ENCODE results near the gene WWOX. TPM values are rescaled to one million over a fixed set of nuclear protein-coding genes. Genes with fewer than 3 reads are reported as not detected.

WWOX gene
- total RNA-seq, 2 experiments from 2014 or later: 14.3 to 16.5 TPM

DNA sequence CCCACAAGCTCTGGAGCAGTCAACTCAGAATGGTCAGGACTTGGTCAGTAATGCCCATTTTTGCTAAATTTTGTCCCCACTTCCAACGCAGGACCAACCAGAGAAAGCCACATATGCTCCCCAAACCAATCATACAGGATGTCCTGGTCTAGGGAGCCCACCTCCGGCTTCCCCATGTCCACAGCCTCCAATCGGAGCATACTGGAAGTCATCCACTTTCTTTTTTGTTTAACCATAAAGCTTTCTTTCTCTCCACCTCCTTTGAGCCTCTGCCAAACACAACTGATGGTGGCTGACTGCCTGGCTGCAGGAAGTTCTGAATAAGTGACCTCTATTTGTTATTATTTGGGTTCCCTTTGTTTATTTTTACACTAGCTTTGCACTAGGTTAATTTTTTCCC lies 549.1 kb downstream of the WWOX start:
- H3K27ac Mint-ChIP-seq: no peak overlapping the region
- intact Hi-C loops (cut with micrococcal nuclease): no loop called here
- no peaks in the 10 kb centered on the region for H3K9me3 Mint-ChIP-seq
- DNase-seq: no peak
- H3K27me3 Mint-ChIP-seq: no peaks in the 10 kb centered on the region
- POLR2A ChIA-PET: no interaction called here
- H3K36me3 Mint-ChIP-seq: no peaks in the 10 kb centered on the region
- CTCF ChIA-PET: no interaction called here
- no peaks in the 10 kb centered on the region for H3K4me1 Mint-ChIP-seq (ENCODE audit: low read depth)
- no peak overlapping the region for H3K4me3 Mint-ChIP-seq

- ChIA-PET POLR2A (no interaction called here), CTCF (no interaction called here)
- Mint-ChIP-seq H3K9me3 (no peaks in the 10 kb centered on the region), H3K36me3 (no peaks in the 10 kb centered on the region), H3K27ac (no peak overlapping the region), H3K4me1 (ENCODE audit: low read depth) (no peaks in the 10 kb centered on the region), H3K4me3 (no peak overlapping the region), H3K27me3 (no peaks in the 10 kb centered on the region)
- DNase-seq: no peak
- intact Hi-C loops (cut with micrococcal nuclease): no loop called here
Measured at GRCh38 chr16:78650339-78651074, 551.1 kb downstream of the WWOX start.

- Mint-ChIP-seq H3K36me3 (no peaks in the 10 kb centered on the region), H3K9me3 (no peaks in the 10 kb centered on the region), H3K27me3 (no peaks in the 10 kb centered on the region), H3K27ac (no peak overlapping the region), H3K4me1 (ENCODE audit: low read depth) (no peaks in the 10 kb centered on the region), H3K4me3 (no peak overlapping the region)
- no peak for DNase-seq
- intact Hi-C loops (cut with micrococcal nuclease): no loop called here
- CTCF ChIA-PET: no interaction called here
- POLR2A ChIA-PET: no interaction called here
Measured at GRCh38 chr16:78654929-78655328, 555.5 kb downstream of the WWOX start.

GRCh38 chr16:78655331-78656113 lies 556.1 kb downstream of the WWOX start:
- no peaks in the 10 kb centered on the region for H3K4me1 Mint-ChIP-seq (ENCODE audit: low read depth)
- ChIA-PET CTCF (no interaction called here), POLR2A (no interaction called here)
- intact Hi-C loops (cut with micrococcal nuclease): no loop called here
- no peaks in the 10 kb centered on the region for H3K27me3 Mint-ChIP-seq
- H3K36me3 Mint-ChIP-seq: no peaks in the 10 kb centered on the region
- DNase-seq: no peak
- H3K4me3 Mint-ChIP-seq: no peak overlapping the region
- H3K27ac Mint-ChIP-seq: no peak overlapping the region
- H3K9me3 Mint-ChIP-seq: no peaks in the 10 kb centered on the region

DNA sequence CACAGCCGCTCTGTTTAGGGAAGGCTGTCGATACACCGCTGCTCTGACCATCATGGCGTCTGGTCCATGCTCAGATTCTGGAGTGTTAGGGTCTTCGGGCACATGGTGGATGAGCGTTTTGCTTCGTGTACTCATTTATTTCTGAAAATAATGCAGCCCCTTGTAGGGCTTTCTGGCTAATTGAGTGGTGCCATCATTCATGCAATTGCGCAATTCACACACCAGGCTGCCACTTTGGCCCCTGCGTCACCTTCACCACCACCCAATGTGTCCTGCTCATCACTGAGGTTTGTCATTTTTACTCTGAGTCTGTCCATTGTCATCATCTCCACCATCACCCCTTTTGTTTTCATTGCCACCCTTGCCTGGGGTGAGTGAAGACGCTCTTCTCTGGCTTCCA lies 557.4 kb downstream of the WWOX start:
- no peak for DNase-seq
- Mint-ChIP-seq H3K9me3 (no peaks in the 10 kb centered on the region), H3K27me3 (no peaks in the 10 kb centered on the region), H3K36me3 (no peaks in the 10 kb centered on the region), H3K4me3 (no peak overlapping the region), H3K4me1 (ENCODE audit: low read depth) (no peaks in the 10 kb centered on the region), H3K27ac (no peak overlapping the region)
- intact Hi-C loops (cut with micrococcal nuclease): no loop called here
- ChIA-PET POLR2A (no interaction called here), CTCF (no interaction called here)

- ChIA-PET CTCF (no interaction called here), POLR2A (no interaction called here)
- Mint-ChIP-seq H3K36me3 (no peaks in the 10 kb centered on the region), H3K9me3 (no peaks in the 10 kb centered on the region), H3K27ac (no peak overlapping the region), H3K4me3 (no peak overlapping the region), H3K4me1 (ENCODE audit: low read depth) (no peaks in the 10 kb centered on the region), H3K27me3 (no peaks in the 10 kb centered on the region)
- DNase-seq: no peak
- intact Hi-C loops (cut with micrococcal nuclease): no loop called here
Measured at GRCh38 chr16:78659216-78659615, 559.8 kb downstream of the WWOX start.

- H3K36me3 Mint-ChIP-seq: no peaks in the 10 kb centered on the region
- H3K9me3 Mint-ChIP-seq: no peaks in the 10 kb centered on the region
- ChIA-PET POLR2A (no interaction called here), CTCF (no interaction called here)
- H3K4me3 Mint-ChIP-seq: no peak overlapping the region
- intact Hi-C loops (cut with micrococcal nuclease): no loop called here
- no peak for DNase-seq
- H3K27me3 Mint-ChIP-seq: no peaks in the 10 kb centered on the region
- H3K4me1 Mint-ChIP-seq (ENCODE audit: low read depth): no peaks in the 10 kb centered on the region
- no peak overlapping the region for H3K27ac Mint-ChIP-seq
Measured at GRCh38 chr16:78659668-78660217, 560.3 kb downstream of the WWOX start.

DNA sequence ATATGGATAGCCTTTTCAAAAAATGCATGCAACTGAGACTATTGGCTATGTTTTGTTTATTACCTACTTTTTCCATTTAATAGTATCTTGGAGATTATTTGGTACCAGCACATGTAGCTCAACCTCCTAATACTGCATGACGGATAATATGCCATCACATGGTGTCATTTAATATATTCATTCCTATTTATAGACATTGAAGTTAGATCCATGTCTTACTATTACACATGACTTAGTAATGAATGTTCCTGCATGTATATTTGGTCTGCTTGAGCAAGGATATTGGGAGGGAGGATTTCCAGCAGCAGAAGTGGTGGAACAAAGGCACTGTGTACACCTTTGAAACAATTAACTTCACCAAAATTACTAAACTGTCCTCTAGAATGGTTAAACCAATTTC lies 561.3 kb downstream of the WWOX start:
- POLR2A ChIA-PET: no interaction called here
- H3K4me3 Mint-ChIP-seq: no peak overlapping the region
- H3K27ac Mint-ChIP-seq: no peak overlapping the region
- H3K9me3 Mint-ChIP-seq: no peaks in the 10 kb centered on the region
- H3K27me3 Mint-ChIP-seq: no peaks in the 10 kb centered on the region
- intact Hi-C loops (cut with micrococcal nuclease): no loop called here
- CTCF ChIA-PET: no interaction called here
- DNase-seq: no peak
- no peaks in the 10 kb centered on the region for H3K36me3 Mint-ChIP-seq
- no peaks in the 10 kb centered on the region for H3K4me1 Mint-ChIP-seq (ENCODE audit: low read depth)

- H3K4me1 Mint-ChIP-seq (ENCODE audit: low read depth): no peaks in the 10 kb centered on the region
- H3K4me3 Mint-ChIP-seq: no peak overlapping the region
- no peaks in the 10 kb centered on the region for H3K36me3 Mint-ChIP-seq
- H3K27ac Mint-ChIP-seq: no peak overlapping the region
- CTCF ChIA-PET: no interaction called here
- POLR2A ChIA-PET: no interaction called here
- H3K27me3 Mint-ChIP-seq: no peaks in the 10 kb centered on the region
- intact Hi-C loops (cut with micrococcal nuclease): no loop called here
- no peaks in the 10 kb centered on the region for H3K9me3 Mint-ChIP-seq
- no peak for DNase-seq
Measured at GRCh38 chr16:78663690-78664089, 564.2 kb downstream of the WWOX start.

DNA sequence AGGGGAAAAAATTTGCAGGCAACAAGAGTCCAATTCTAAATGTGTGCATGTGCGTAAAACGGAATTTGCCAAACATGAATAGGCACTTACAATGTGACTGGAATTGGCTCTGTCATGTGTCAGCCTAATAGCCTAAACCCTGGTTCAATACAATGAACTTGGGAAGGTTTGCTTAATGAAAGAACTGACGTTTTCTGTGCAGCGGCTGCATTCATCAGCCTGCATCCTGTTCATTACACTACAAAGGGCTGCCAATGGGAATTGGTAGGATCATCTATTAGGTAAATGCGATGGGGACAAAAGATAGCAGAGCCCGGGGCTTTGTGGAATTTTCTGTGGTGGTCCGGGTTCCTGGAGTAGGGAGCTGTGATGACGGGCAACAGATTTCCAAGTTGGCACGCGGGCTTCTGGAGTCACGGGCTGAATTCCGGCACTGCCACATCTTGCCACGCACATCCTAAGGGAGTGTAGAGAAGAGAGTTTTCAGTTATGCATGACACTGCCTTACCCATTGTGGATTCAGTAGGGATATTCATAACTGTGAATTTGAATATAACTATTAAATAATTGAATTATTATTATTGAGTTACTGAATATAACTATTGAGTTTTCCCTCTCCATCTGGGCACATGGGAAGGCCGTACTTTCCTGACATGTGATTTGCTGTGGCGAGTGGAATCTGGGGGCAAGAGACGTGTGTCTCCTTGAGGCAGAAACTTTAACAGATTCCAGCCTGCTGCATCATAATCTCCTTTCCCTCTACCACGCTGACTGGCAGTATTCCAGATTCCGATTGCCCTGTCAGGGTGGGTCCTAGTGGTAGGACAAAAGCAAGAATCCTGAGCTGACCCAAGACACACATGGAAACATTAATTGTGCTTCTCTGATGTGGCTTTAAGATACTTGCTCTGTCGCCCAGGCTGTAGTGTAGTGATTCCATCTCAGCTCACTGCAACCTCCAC lies 565.6 kb downstream of the WWOX start:
- no peaks in the 10 kb centered on the region for H3K27me3 Mint-ChIP-seq
- no peaks in the 10 kb centered on the region for H3K9me3 Mint-ChIP-seq
- CTCF ChIA-PET: no interaction called here
- POLR2A ChIA-PET: no interaction called here
- H3K36me3 Mint-ChIP-seq: no peaks in the 10 kb centered on the region
- DNase-seq: no peak
- H3K4me3 Mint-ChIP-seq: no peak overlapping the region
- no peak overlapping the region for H3K27ac Mint-ChIP-seq
- H3K4me1 Mint-ChIP-seq (ENCODE audit: low read depth): no peaks in the 10 kb centered on the region
- intact Hi-C loops (cut with micrococcal nuclease): no loop called here

GRCh38 chr16:78666318-78666717 lies 566.9 kb downstream of the WWOX start:
- POLR2A ChIA-PET: no interaction called here
- H3K27ac Mint-ChIP-seq: no peak overlapping the region
- no peaks in the 10 kb centered on the region for H3K9me3 Mint-ChIP-seq
- H3K36me3 Mint-ChIP-seq: no peaks in the 10 kb centered on the region
- H3K4me3 Mint-ChIP-seq: no peak overlapping the region
- no peaks in the 10 kb centered on the region for H3K4me1 Mint-ChIP-seq (ENCODE audit: low read depth)
- DNase-seq: no peak
- CTCF ChIA-PET: no interaction called here
- intact Hi-C loops (cut with micrococcal nuclease): no loop called here
- H3K27me3 Mint-ChIP-seq: no peaks in the 10 kb centered on the region

DNA sequence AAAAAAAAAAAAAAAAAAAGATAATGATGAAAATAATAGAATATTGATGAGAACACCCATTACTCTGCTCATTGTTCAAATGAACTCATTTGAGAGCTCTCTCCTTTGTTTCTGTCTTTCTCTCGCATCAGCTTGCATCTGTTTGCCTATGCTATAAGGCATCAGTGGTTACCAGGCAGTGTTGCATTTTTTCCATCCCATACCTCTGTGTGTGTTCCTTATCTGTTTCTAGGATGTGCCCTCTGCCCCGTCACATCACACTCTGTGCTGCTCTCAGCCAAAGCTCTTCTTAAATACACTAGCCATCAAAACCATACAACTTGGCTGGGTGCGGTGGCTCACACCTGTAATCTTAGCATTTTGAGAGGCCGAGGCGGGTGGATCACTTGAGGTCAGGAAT lies 568.2 kb downstream of the WWOX start:
- ChIA-PET CTCF (no interaction called here), POLR2A (no interaction called here)

More for the DNA sequence above, 568.2 kb downstream of the WWOX start:
- Mint-ChIP-seq H3K4me1 (ENCODE audit: low read depth) (no peaks in the 10 kb centered on the region), H3K9me3 (no peaks in the 10 kb centered on the region), H3K27me3 (no peaks in the 10 kb centered on the region), H3K27ac (no peak overlapping the region), H3K4me3 (no peak overlapping the region), H3K36me3 (no peaks in the 10 kb centered on the region)
- no peak for DNase-seq
- intact Hi-C loops (cut with micrococcal nuclease): no loop called here
